Measurements from ENCODE around the gene ZNF750. TPM values are rescaled to one million over a fixed set of nuclear protein-coding genes. Genes with fewer than 3 reads are reported as not detected.
"Not testable (repeated sequence)": the region's sequence is repeated elsewhere in the genome, so short reads cannot be mapped to it uniquely, and the experiment has no call there.

The ZNF750 gene
- total RNA-seq, 2 donors from 2014 or later: not detected

GRCh38 chr17:82787081-82787848, 52.6 kb downstream of the ZNF750 start:
- ATAC-seq: peak; percentile 12 to 59
- peak; percentile 53 for DNase-seq
- intact Hi-C loops (cut with DNase I): loop anchor here (10.0 kb wide), 2 partner anchors 88 to 128 kb away; no protein-coding TSS in a partner anchor

GRCh38 chr17:82786427-82786826, 53.4 kb downstream of the ZNF750 start:
- intact Hi-C loops (cut with DNase I): loop anchor here (10.0 kb wide), 2 partner anchors 88 to 128 kb away; no protein-coding TSS in a partner anchor
- DNase-seq (no peak), ATAC-seq (no peak)

- ATAC-seq, DNase-seq: not testable (repeated sequence)
- intact Hi-C loops (cut with DNase I): loop anchor here (10.0 kb wide), 2 partner anchors 89 to 129 kb away; no protein-coding TSS in a partner anchor
Measured at GRCh38 chr17:82785581-82785980, 54.2 kb downstream of the ZNF750 start.

GRCh38 chr17:82783498-82783897, 56.3 kb downstream of the ZNF750 start:
- DNase-seq (peak; percentile 1), ATAC-seq (no peak)
- intact Hi-C loops (cut with DNase I): loop anchor here (5.0 to 10.0 kb wide), 4 partner anchors 91 to 179 kb away; no protein-coding TSS in a partner anchor

GRCh38 chr17:82782657-82783207, 57.1 kb downstream of the ZNF750 start:
- intact Hi-C loops (cut with DNase I): loop anchor here (5.0 to 10.0 kb wide), 4 partner anchors 92 to 180 kb away; no protein-coding TSS in a partner anchor
- DNase-seq (peak; percentile 15), ATAC-seq (peak in 1 of 2 donors; percentile 16)

DNA sequence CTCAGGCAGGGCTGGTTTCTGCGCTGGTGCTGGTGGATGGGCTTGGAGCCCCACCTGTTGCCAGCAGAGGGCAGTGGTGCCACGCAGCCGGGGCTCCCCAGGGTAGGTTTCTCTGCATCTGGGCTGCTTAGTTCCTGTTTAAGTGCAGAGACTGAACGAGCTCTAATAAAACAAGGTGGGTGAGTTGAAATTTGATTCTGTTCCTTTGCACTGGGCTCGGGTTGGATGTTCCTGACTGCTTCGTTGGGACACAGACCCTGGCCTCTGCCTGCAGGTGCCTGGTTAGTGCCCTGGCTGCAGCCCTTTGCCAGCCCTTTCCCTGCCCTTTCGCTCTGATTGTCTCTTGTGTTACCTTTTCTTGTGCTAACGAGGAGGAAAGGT, 57.9 kb downstream of the ZNF750 start:
- ATAC-seq (peak; percentile 94 to 97), DNase-seq (peak; percentile 84)
- intact Hi-C loops (cut with DNase I): loop anchor here (5.0 to 10.0 kb wide), 4 partner anchors 93 to 180 kb away; no protein-coding TSS in a partner anchor

DNA sequence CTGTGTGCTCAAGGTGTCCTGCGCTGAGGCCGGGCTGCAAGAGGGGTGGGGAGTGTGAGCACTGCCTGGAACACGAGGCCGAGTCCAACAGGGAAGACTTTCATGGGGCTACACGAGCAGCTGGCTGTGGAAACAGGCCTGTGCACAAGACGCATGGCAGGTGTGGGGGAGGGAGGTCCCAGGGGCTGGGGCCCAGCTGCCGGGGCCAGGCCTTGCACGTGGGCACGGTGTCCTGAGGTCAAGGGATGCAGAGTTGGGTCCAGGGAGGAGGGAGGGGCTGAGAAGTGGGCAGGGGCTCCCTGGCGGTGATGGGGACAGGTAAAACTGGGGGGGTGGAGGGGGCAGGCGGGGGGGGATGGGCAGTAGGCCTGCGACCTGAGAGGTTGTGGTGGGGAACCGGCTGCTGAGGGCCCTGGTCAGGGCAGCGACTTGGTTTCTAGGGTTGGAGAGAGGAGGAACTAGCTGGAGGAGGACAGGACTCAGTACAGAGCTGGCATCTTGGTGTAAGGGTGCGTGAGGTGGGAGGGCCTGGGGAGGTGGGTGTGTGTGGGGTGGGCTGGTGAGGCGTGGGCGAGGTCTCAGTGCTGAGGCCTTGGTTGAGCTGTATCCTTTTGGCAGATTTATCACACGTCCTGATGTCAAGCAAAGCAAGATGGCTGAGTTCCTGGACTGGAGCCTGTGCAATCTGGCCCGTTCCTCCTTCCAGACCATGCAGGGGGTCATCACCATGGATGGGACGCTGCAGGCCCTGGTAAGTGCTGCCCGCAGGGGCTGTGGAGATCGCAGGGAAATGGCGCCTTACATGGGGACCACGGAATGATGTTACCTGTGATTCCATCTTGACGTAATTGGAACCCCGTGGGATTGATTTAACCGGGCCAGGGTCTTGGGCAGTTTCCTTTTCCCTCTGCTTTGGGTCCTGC, 58.6 kb downstream of the ZNF750 start:
- DNase-seq: no peak
- peak in 1 of 2 donors; percentile 7 for ATAC-seq
- intact Hi-C loops (cut with DNase I): loop anchor here (5.0 to 10.0 kb wide), 4 partner anchors 94 to 181 kb away; no protein-coding TSS in a partner anchor

GRCh38 chr17:82780195-82780594, 59.6 kb downstream of the ZNF750 start:
- intact Hi-C loops (cut with DNase I): loop anchor here (5.0 to 10.0 kb wide), 4 partner anchors 95 to 182 kb away; no protein-coding TSS in a partner anchor
- DNase-seq (no peak), ATAC-seq (no peak)

GRCh38 chr17:82779541-82779940, 60.3 kb downstream of the ZNF750 start:
- no peak for DNase-seq
- ATAC-seq: no peak
- intact Hi-C loops (cut with DNase I): loop anchor here (5.0 to 10.0 kb wide), 2 partner anchors 112 to 425 kb away; partner anchors contain the start of gene TEX19 (in 1 of the 2)

Other genes starting within 250 kb of the ZNF750 start
- 10 to 100 TPM; 40.1 to 47.3 TPM for gene WDR45B, start 191.6 kb downstream of the ZNF750 start, total RNA-seq
- gene RAB40B, start 141.3 kb downstream of the ZNF750 start, total RNA-seq: 10 to 100 TPM; 12.8 to 16.7 TPM
- 10 to 100 TPM; 12.1 to 14.5 TPM for gene FN3KRP, start 123.3 kb downstream of the ZNF750 start, total RNA-seq
- 10 to 100 TPM; 49.9 to 62.9 TPM for gene FN3K, start 104.4 kb downstream of the ZNF750 start, total RNA-seq
- gene TBCD, start 88.0 kb downstream of the ZNF750 start, total RNA-seq: 10 to 100 TPM; 37.0 to 59.8 TPM
- gene METRNL, start 239.6 kb upstream of the ZNF750 start, total RNA-seq: 10 to 100 TPM; 50.4 to 84.4 TPM